Right ventricle myocardium inferior (tissue), 1 donor: ENCODE data around the gene ZNF254. TPM values are rescaled to one million over a fixed set of nuclear protein-coding genes. Genes with fewer than 3 reads are reported as not detected.
"Not testable (repeated sequence)": the region's sequence is repeated elsewhere in the genome, so short reads cannot be mapped to it uniquely, and the experiment has no call there.

ENCODE experiments used
- ATAC-seq: fragments of 200-7000 bp; cut with Tn5 transposase; one replicate; pipeline ENCODE4 v1.9.1; 2020; ENCODE audit warnings: mild to moderate bottlenecking, moderate library complexity
- DNase-seq: peaks from one replicate; pipeline ENCODE4 v3.0.0; 2021; ENCODE audit errors: missing footprints
- intact Hi-C: fragments of 100-400 bp; cut with DNase I; formaldehyde crosslinking; loops from one replicate; pipeline ENCODE4 v1.11.0; 2022
- total RNA-seq: library from RNA; stranded (reverse); fragmentation: NEBNext Ultra II Directional; extraction: Animal tissue kit (Norgen Biotek cat#: 25700); gene quantifications from one replicate; pipeline ENCODE4 v1.2.1, GENCODE V29; 2021
- donor health status: DM: no; HTN: yes; CAD: no; lungs with severe emphysema.

The ZNF254 gene
- total RNA-seq, 1 donor from 2014 or later = 9.0 TPM

DNA sequence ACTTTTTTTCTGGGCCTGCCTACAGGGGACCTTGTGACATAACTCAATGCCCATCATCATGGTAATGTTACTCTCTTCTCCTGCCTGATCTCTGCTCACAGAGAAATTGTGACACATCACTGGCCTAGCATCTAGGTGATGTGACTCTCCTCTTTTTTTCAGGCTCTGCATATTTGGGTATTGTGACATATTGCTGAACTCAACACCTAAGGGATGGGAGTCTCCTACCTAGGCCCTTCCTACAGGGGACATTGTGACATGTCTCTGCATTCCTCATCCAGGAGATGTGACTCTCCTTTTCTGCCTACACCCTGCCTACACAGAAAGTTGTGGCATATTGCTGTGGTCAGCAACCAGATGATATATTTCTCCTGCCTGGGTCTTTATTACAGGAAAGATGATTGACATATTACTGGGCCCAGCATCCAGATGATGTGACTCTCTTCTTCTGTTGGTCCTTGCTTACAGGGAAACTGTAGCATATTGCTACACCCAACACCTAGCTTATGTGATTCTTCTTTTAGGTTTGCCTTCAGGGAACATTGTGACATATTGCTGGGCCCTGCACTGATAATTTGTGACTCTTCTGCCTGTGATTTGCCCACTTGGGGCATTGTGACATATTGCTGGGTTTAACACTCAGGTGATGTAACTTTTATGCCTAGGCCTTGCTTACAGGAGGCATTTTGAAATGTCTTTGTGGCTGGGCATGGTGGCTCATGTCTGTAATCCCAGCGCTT lies 21.0 kb upstream of the ZNF254 start:
- ATAC-seq (no peak), DNase-seq (no peak)
- intact Hi-C loops = no loop called here

DNA sequence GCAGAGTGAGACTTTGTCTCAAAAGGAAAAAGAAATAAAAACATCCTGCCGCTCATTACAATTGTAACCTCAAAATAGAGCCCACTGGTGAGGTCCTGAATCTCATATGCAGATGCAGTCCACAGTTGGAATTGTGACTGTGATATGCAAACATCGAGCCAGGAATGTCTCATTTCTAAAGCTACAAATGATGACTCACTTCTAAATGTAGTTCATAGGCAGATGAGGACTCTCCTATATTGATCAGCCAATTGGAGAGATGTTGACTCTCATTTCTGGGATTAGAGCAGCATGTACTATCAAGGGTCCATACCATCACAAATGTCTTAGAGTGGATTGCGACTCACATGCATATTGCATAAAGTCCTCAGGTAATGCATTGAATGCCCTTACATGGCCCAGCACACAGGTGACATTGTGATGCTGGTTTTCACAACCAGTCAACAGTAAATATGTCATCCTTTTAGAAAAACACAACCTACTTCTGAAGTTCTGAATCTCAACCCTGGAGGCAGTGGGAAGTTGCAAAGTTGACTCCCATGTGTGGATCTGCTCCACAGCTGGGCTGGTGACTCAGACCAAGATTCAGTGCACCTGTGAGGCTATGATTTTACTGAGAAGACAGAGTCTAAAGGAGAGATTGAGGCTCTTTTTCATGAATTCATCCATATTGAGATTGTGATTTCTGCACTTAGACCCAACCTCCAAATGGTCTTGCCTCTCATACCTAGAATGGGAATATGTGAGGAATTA lies 16.9 kb upstream of the ZNF254 start:
- DNase-seq (no peak), ATAC-seq (no peak)
- intact Hi-C loops = no loop called here

DNA sequence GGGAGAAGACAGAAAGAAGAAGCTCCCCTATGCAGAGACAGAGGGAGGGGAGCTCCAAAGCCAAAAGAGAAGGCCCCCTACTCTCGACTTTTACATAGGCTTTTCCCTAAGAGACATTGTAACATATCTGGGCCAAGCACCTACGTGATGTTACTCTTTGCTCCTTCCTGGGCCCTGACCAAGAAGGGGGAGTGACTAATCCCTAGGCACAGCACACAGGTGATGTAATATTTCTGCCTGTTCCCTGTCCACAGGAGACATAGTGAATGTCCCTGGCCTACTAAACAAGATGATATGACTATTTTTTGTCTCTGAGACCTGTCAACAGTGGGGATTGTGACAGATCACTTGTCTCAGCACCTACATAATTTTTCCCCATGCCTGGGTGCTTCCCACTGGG lies 15.9 kb upstream of the ZNF254 start:
- no peak for ATAC-seq

DNA sequence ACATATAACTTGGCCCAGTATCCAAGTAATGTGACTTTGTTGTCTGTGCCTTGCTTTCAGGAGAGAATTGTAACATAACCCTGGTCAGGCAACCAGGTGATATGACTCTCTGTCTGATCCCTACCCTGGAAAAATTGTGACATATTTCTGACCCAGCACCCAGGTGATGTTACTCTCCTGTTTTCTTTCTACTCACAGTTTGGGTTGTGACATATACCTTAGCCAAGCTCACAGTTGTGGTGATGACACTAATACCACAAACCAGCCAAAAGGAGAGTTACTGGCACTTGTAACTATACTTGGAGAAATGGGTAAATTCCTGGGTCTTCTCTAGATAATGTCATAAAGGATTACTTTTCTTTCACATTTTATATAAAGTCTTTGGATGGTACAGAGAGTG lies 14.3 kb upstream of the ZNF254 start:
- ATAC-seq (no peak), DNase-seq (no peak)
- intact Hi-C loops = no loop called here

More for the DNA sequence above, 15.9 kb upstream of the ZNF254 start:
- DNase-seq = no peak
- intact Hi-C loops = no loop called here

DNA sequence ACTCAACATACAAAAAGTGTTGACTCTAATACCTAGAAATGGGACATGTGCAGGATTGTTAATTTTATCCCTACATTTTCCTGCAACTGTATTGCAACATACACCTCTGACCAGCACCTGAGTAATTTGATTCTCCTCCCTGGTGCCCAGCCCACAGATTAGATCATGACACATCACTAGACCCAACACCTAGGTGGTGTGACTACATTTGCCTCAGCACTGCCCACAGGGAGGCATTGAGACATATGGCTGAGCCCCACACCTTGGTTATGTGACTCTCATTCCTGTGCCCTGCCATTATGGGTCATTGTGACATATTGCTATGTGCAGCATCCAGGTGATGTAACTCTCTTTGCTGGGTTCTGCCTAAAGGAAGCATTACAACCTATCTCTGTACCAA lies 13.2 kb upstream of the ZNF254 start:
- intact Hi-C loops = no loop called here
- peak; percentile 23 for ATAC-seq
- no peak for DNase-seq

DNA sequence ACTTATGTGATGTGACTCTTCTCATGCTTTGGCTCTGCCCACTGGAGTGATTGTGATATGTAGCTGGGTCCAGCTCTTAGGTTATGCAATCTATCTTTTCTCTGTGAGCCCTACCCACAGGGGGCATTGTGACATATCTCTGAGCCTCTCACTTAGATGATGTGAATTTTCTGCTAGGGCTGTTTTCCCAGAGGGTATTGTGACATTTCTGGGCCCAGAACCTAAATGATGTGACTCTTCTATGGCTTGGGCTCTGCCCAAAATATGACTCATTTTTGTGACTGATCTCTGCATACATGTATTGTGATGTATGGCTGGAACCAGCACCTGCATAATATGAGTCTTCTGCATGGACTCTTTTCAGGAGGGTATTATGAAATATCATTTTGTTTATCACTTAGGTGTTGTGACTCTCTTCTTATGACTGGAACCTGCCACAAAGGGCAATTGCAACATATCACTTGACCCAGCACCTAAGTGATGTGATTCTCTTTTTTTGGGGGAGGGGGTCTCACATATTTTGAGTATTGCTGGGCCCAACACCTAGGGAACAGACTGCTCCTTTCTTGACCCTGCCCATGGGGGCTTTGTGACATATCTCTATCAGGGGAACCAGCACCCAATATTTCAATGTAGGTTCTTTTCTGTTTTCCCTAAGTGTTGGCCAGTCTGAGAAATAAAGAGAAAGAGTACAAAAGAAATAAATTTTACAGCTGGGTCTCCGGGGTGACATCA lies 12.1 kb upstream of the ZNF254 start:
- DNase-seq (no peak), ATAC-seq (no peak)
- intact Hi-C loops = no loop called here

DNA sequence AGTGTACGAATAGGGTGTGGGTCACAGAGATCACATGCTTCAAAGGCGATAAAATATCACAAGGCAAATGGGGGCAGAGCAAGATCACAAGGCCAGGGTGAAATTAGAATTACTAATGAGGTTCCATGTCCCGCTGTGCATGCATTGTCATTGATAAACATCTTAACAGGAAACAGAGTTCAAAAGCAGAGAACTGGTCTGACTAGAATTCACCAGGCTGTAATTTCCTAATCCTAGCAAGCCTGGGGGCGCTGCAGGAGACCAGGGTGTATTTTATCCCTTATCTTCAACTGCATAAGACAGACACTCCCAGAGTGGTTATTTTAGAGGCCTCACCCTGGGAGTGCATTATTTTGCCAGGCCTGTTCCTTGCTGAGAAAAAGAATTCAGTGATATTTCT lies 11.5 kb upstream of the ZNF254 start:
- intact Hi-C loops, ATAC-seq, DNase-seq: not testable (repeated sequence)

DNA sequence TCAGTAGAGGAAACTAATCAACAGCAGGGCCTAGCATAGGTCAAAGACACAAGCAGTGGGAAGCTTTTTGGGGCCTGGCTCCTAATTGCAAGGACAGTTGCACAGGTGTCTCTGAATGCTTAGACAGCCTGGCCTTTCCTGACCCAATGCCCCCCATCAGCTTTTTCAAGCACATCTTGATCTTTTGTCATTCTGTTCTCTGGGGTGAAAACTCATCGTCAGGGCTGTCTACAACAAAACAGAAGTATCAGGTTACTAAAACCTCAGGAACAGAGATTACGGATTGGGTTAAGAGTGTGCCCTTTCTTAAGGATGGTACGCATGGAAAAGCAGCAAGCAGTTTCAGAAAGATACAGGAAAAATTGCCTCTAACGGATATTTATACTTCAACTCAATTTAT lies 8.3 kb upstream of the ZNF254 start:
- ATAC-seq = no peak
- intact Hi-C loops = no loop called here
- no peak for DNase-seq

DNA sequence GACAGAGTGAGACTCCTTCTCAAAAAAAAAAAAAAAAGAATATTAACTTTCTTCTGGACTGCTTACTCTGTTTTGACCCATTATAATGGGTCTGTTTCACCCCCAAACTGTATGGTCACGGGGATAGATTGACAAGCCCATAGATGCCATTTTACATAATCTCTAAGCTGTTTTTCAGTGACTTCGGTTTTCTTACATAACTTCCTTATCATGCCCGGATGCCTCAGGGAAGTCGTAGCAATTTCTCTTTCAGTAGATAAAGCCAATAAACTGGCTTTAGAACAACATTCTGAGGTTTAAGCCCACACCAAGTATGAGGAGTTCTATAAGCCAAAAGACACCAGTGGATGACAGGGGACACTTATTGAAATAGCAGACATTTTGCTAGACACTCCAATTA lies 5.9 kb upstream of the ZNF254 start:
- no peak for DNase-seq
- intact Hi-C loops = no loop called here
- ATAC-seq = no peak

DNA sequence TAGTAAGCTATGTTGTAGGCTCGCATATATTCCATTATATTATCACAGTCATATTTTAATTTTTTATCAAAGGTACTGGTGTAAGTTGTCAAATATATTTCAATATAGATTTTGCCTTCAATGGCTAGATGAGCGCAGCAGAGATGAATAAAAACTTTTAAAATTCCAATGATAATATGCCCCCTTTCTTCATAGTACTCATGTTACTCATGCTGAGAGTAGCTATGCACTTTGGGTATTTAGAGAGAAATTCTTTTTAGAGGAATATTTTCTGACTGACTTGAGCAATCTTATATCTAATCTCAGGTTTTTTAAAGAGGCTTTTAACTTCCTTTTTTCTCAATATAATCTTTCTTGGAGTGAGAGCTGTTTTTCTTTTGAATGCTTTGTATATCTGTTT lies 11.4 kb downstream of the ZNF254 start:
- ATAC-seq = no peak
- intact Hi-C loops = no loop called here
- no peak for DNase-seq

DNA sequence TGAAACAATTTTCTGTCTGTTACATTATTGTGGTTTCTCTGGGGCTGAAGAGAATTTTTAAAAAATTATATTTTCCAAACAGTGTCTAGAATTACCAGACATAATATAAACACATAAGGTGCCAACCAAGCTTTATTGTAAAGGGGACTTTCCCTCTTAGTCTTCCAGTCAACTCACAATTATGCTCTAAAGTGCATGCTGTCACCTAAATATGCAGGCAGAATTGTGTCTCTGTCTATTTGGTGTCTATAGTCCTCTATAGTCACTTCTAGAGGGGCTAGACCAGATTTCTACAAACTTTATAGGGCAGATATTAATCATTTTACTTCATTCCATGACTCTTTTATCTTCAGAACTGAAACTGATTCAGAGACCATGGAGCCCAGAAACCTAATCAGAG lies 12.8 kb downstream of the ZNF254 start:
- ATAC-seq (no peak), DNase-seq (no peak)
- intact Hi-C loops = no loop called here

DNA sequence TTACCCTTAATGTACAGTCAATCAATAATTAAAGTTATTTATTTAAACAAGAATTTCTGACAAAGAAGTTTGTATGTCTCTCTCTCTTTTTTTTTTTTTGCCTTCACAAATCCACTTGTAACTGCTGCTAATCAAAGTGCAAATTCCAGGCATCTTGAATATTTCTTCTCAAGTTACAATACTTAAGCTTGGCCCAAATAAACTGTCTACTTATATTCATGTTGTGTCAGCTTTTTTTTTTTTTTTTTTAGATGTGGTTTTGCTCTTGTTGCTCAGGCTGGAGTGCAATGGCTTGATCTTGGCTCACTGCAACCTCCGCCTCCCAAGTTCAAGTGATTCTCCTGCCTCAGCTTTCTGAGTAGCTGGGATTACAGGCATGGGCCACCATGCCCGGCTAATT lies 13.6 kb downstream of the ZNF254 start:
- DNase-seq, ATAC-seq, intact Hi-C loops: not testable (repeated sequence)

DNA sequence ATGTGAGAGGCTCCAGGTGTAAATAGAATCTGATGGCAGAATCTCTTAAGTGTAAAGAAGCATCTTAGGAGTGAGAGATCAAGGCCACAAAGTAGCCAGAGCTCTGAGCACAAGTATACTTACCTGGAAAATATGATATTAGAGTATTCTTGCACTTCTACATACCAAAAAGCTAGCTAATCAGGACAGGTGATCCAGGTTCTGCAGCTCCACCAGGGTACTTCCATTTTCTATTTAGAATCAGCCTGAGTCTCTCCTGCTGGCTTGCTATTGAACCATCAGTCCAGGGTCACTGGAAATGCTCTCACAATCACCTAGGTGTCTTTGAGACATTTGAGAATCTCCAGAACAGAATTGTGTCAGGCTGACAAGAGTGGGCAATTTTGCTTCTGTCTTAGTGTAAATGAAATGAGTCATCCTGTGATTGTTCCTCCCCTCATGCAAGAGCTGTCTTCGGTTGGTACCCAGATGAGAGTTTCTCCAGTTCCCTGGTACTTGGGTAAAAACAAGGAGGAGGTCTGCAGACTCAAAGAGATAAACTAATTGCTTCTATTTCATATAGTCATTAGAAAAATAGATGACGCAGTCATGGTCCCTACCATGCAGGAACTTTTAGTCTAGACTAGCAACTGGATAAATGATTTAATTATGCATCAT lies 14.6 kb downstream of the ZNF254 start:
- intact Hi-C loops = no loop called here
- no peak for ATAC-seq
- DNase-seq = no peak

DNA sequence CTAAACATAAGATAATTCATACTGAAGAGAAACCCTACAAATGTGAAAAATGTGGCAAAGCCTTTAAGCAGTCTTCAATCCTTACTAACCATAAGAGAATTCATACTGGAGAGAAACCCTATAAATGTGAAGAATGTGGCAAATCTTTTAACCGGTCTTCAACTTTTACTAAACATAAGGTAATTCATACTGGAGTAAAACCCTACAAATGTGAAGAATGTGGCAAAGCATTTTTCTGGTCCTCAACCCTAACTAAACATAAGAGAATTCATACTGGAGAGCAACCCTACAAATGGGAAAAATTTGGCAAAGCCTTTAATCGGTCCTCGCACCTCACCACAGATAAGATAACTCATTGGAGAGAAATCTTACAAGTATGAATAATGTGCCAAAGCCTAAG lies 40.6 kb downstream of the ZNF254 start:
- no peak for ATAC-seq
- no peak for DNase-seq
- intact Hi-C loops = no loop called here

DNA sequence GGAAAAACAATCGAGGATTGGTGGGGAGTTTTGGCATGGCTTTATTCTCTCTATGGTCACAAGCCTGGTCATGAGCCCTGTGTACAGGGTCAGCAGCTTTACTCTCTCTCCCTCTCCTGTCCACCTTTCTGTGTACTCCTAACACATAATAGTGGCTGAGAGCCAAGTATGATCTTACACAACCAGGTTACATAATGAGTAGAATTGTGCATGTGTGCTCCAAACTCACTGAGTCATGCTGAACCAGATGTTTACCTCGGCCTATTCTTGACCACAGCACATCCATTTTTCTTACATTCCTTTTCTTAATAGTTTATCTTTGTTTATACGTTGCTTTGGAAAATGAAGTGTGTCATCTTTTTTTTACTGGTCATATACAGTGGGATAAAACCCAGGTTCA lies 53.1 kb downstream of the ZNF254 start:
- DNase-seq = no peak
- peak; percentile 13 for ATAC-seq
- intact Hi-C loops = no loop called here

DNA sequence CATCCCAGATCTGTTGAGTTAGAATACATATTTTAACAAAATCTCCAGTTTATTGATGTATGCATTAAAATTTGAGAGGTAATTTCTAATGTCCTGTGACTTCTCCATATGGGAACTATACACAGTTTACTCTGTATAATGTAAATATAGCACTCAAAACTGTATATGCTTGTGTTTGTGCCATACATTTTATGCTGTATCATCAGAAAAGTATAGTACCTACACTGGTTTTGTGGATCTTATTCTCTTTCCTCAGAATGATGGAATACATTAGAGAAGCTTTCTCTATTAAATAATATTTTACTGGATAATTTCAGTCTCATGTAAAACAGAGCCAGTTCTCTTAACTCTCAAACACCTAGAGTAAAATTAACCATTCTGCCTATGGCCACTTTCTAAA lies 53.6 kb downstream of the ZNF254 start:
- DNase-seq (no peak), ATAC-seq (no peak)
- intact Hi-C loops = no loop called here

DNA sequence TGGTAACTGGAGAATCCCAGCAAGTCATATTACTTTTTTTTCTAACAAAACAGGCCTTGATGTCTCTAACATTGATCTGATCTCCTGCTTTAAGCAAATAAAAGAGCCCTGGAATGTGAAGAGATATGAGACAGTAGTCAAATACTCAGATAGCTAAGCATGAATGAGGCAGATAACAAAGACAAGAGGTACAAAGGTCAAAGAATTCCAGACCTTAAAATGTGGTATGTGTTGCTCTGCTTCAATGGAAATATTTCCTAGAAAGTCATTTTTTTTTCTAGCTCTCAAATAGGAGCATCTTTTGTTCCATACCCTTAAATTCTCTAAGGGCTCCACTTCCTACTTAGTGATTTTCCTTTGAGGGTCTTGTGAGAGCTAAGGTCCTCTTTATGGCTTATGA lies 54.6 kb downstream of the ZNF254 start:
- intact Hi-C loops = no loop called here
- no peak for DNase-seq
- ATAC-seq = no peak

DNA sequence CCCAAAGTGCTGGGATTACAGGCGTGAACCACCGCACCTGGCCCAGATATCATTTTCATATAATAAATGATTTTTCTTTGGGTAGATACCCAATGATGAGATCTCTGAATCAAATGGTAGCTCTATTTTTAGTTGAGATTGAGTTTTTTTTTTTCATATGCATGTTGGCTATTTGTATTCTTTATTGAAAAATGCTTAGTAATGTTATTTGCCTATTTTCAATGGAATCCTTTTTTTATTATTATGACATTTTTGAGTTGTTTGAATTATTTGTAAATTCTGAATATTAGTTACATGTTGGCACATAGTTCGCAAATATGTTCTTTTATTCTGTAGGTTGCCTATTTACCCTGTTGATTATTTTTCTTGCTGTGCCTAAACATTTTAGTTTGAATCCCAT lies 55.8 kb downstream of the ZNF254 start:
- DNase-seq = no peak
- ATAC-seq = no peak
- intact Hi-C loops = no loop called here

DNA sequence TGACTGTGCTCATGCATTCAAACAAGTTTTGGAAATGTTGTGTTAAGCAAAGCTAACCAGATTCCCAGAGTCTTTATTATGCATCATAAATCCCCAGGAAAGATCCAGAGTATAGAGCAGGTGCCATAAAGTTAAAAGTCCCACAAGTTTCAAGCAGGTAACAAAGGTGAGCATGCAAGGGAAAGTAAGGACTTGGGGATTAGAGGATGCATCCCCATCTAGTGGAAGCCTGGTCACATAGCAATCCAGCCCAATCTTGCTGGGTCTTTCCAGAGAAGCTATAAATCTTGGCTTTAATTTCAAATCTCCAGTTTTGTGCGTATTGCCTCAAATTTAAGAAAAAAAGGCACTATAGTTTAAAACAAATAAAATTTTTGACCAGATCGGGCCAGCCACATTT lies 72.7 kb downstream of the ZNF254 start:
- no peak for ATAC-seq
- intact Hi-C loops = no loop called here
- no peak for DNase-seq
